RWPE2 (cell line): ENCODE results near the gene CENPM.
A peak's percentile ranks its signal among the peaks of the same experiment; 100 is the strongest.
"Not testable (repeated sequence)": the region's sequence is repeated elsewhere in the genome, so short reads cannot be mapped to it uniquely, and the experiment has no call there.

ENCODE experiments used
- ATAC-seq: fragments of 200-7000 bp; cut with Tn5 transposase; 3 replicates; pipeline ENCODE4 v1.9.1; 2021; ENCODE audit warnings: low read depth
- DNase-seq: peaks from one replicate; pipeline ENCODE4 v3.0.0-alpha.2; 2020; ENCODE audit warnings: low spot score
- H3K27ac ChIP-seq: fragments of 450-650 bp; 2 replicates; pipeline ENCODE4 v1.5.1; 2017; ENCODE audit warnings: mild to moderate bottlenecking; ENCODE audit not compliant: poor library complexity, severe bottlenecking
- H3K27me3 ChIP-seq: fragments of 250-450 bp; sonication (Bioruptor Pico); 2 replicates; pipeline ENCODE4 v1.5.1; 2021; ENCODE audit warnings: mild to moderate bottlenecking, moderate library complexity; ENCODE audit not compliant: insufficient read depth, poor library complexity, severe bottlenecking
- H3K36me3 ChIP-seq: fragments of 250-450 bp; sonication (Bioruptor Pico); 2 replicates; pipeline ENCODE4 v1.5.1; 2020; ENCODE audit warnings: low read depth, mild to moderate bottlenecking, moderate library complexity
- H3K4me1 ChIP-seq: fragments of 250-450 bp; sonication (Bioruptor Pico); 2 replicates; pipeline ENCODE4 v1.5.1; 2021; ENCODE audit warnings: mild to moderate bottlenecking, moderate library complexity; ENCODE audit not compliant: insufficient read depth, poor library complexity, severe bottlenecking
- H3K4me3 ChIP-seq: fragments of 250-450 bp; sonication (Bioruptor Pico); 2 replicates; pipeline ENCODE4 v1.5.1; 2021; ENCODE audit warnings: mild to moderate bottlenecking, moderate library complexity; ENCODE audit not compliant: severe bottlenecking
- H3K9me3 ChIP-seq: fragments of 250-450 bp; sonication (Bioruptor Pico); 2 replicates; pipeline ENCODE4 v1.5.1; 2021; ENCODE audit warnings: mild to moderate bottlenecking, moderate library complexity; ENCODE audit not compliant: severe bottlenecking
- TF ChIP-seq, protein P1 (sequence below): fragments of 450-650 bp; IDR thresholded peaks from one replicate; pipeline ENCODE4 v1.5.1; 2017; ENCODE audit warnings: mild to moderate bottlenecking, moderate library complexity; ENCODE audit not compliant: poor library complexity, severe bottlenecking

The CENPM gene

DNA sequence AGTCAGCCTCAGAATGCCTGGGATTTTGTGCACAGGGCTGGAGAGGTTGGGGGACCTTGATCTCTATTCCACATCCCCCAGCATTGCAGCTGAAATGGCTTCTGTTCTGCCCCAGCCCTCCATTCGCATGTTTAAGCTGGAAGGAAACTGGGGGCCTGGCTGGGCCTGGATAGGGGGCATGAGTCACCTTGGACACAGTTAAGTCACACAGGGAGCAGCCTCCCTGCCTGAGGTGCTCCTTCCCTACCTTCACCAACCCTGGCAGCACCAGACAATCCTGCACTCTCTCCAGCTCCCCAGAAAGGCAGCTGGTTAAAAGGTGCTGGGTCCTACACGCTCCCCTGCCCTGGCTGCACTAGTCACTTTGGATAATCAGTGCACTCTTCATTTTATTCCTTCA, 5.8 kb upstream of the CENPM start:
- no peaks in the 10 kb centered on the region for H3K27me3 ChIP-seq
- DNase-seq (no peak), ATAC-seq (peak; percentile 46)
- no peaks in the 10 kb centered on the region for H3K4me1 ChIP-seq
- TF ChIP-seq, protein P1, sequence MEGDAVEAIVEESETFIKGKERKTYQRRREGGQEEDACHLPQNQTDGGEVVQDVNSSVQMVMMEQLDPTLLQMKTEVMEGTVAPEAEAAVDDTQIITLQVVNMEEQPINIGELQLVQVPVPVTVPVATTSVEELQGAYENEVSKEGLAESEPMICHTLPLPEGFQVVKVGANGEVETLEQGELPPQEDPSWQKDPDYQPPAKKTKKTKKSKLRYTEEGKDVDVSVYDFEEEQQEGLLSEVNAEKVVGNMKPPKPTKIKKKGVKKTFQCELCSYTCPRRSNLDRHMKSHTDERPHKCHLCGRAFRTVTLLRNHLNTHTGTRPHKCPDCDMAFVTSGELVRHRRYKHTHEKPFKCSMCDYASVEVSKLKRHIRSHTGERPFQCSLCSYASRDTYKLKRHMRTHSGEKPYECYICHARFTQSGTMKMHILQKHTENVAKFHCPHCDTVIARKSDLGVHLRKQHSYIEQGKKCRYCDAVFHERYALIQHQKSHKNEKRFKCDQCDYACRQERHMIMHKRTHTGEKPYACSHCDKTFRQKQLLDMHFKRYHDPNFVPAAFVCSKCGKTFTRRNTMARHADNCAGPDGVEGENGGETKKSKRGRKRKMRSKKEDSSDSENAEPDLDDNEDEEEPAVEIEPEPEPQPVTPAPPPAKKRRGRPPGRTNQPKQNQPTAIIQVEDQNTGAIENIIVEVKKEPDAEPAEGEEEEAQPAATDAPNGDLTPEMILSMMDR = no peak
- H3K9me3 ChIP-seq = no peaks in the 10 kb centered on the region
- no peak overlapping the region for H3K4me3 ChIP-seq
- no peak overlapping the region for H3K27ac ChIP-seq
- no peaks in the 10 kb centered on the region for H3K36me3 ChIP-seq

DNA sequence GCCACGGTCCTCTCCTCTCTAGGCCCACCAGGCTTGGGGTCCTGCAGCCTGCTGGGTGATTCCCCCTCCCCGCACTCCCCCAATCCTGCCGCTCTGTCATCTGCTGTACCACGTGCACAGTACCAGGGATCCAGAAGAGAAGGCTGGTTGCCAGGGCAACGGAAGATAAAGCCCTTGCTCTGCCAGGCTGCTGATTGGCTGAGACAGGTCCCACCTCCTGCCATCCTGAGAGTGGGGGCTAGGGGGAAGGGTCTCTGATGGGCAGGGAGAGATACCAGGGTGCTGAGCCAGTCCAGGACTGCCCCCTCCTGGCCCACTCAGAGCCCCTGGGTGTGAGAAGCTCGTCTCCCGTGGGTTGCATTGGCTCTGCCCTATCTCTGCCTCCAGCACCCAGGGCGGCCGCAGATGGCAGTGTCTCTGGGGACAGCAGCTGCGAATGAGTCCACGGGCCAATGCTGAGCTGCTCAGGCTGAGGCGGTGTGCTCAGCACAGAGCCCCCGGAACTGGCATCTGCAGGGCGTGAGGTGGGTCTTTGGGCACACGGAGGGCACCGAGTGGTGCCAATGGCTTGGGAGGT, 5.0 kb upstream of the CENPM start, which contains the start of gene SMIM45:
SMIM45 (plus strand) TSS at position 253 of the 577 bp plus-strand sequence.
- no peaks in the 10 kb centered on the region for H3K9me3 ChIP-seq
- DNase-seq (no peak), ATAC-seq (no peak)
- H3K27me3 ChIP-seq = no peaks in the 10 kb centered on the region
- TF ChIP-seq, protein P1 = no peak
- no peak within 1 kb of the TSS for H3K27ac ChIP-seq
- H3K4me1 ChIP-seq = no peaks in the 10 kb centered on the region
- no peak within 1 kb of the TSS for H3K4me3 ChIP-seq
- H3K36me3 ChIP-seq = no peaks in the 10 kb centered on the region

DNA sequence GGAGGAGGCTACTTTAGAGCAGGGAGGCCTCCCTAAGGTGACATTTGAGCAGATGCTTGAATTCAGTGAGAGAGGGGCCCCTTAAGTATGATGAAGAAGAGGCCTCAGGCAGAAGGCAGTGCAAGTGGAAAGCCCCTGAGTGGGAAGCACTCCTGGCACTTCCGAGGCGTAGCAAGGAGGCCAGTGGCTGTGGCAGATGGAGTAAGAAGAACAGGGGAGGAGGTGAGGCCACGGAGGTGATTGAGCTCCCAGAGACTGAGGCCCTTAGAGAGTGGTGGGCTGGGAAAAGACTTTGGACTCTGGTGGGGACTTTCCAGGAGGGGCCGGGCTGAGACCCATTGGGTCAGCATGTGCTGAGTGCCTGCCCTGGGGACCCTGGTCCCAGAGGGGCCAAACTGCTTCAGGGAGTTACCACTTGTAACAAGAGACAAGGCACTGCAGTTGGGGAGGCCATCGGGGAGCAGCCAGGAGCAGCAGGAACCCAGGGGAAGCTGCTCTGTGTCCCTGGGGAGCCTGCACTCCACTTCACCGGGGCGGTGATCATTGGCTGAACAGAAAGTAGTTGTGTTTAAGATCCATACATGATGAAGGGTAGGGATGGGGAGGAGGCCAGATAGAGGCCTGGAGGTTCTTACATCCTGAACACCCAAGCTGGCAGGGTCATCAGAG, 2.5 kb upstream of the CENPM start:
- Histone ChIP-seq H3K36me3 (peaks cover 11% of the 10 kb centered on the region), H3K4me3 (no peak overlapping the region), H3K4me1 (peaks cover 4% of the 10 kb centered on the region), H3K27me3 (no peaks in the 10 kb centered on the region), H3K27ac (no peak overlapping the region), H3K9me3 (no peaks in the 10 kb centered on the region)
- TF ChIP-seq, protein P1 = no peak
- no peak for ATAC-seq
- no peak for DNase-seq

DNA sequence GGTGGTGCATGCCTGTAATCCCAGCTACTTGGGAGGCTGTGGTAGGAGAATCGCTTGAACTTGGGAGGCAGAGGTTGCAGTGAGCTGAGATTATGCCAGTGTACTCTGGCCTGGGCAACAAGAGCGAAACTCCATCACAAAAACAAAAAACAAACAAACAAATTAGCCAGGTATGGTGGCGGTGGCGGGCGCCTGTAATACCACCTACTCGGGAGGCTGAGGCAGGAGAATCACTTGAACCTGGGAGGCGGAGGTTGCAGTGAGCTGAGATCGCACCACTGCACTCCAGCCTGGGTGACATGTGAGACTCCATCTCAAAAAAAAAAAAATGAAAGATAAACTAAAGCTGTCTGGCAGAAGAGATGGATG, 2.0 kb upstream of the CENPM start:
- not testable (repeated sequence) for H3K27me3 ChIP-seq, ATAC-seq, H3K4me3 ChIP-seq, H3K4me1 ChIP-seq, H3K27ac ChIP-seq, DNase-seq, H3K9me3 ChIP-seq
- peaks cover 17% of the 10 kb centered on the region for H3K36me3 ChIP-seq

DNA sequence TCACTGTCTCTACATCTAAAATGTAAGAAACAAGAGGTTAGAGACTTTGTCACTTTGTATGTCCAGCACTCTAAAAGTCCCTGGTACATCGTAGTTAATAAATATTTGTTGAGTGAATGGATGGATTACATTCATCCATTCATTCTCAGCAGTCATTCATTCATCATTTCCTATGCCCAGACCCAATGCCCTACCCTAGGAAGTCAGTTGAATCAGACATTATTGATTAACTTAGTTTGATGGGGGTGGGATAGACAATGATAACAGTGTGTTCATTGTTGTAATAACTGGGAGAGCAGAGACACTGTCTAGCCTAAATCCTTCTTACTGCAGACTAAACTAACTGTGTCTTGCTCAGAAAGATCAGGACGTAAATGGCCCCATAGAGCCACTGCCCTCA, 1.2 kb upstream of the CENPM start:
- Histone ChIP-seq H3K4me1 (peaks cover 4% of the 10 kb centered on the region), H3K4me3 (no peak overlapping the region), H3K9me3 (no peaks in the 10 kb centered on the region), H3K27ac (no peak overlapping the region), H3K36me3 (peaks cover 24% of the 10 kb centered on the region), H3K27me3 (no peaks in the 10 kb centered on the region)
- no peak for DNase-seq
- ATAC-seq = no peak
- TF ChIP-seq, protein P1 = no peak
